ENCODE results near the gene FAAH. TPM values are rescaled to one million over a fixed set of nuclear protein-coding genes. Genes with fewer than 3 reads are reported as not detected.
A peak's percentile ranks its signal among the peaks of the same experiment; 100 is the strongest.

Gene FAAH
- total RNA-seq, 2 experiments from 2014 or later: 21.9 to 25.4 TPM

GRCh38 chr1:46442317-46443161 lies 48.4 kb downstream of the FAAH start:
- H3K4me1 ChIP-seq (ENCODE audit: insufficient read depth, low read length, poor library complexity, severe bottlenecking): peaks cover 4% of the 10 kb centered on the region
- ChIA-PET CTCF (ENCODE audit: unreplicated experiment) (interaction anchor here (1.0 to 1.1 kb wide), 2 partner anchors 9 to 24 kb away, joined by 3 to 4 read pairs; no protein-coding TSS in a partner anchor), POLR2A (no interaction called here)
- H3K36me3 ChIP-seq (ENCODE audit: insufficient read depth, low read length): no peaks in the 10 kb centered on the region
- H3K9me3 ChIP-seq (ENCODE audit: low read length): no peaks in the 10 kb centered on the region
- H3K79me2 ChIP-seq (ENCODE audit: insufficient read depth, low read depth, low read length): no peaks in the 10 kb centered on the region
- H3K4me3 ChIP-seq (ENCODE audit: low read depth, low read length, poor library complexity, severe bottlenecking): no peak overlapping the region
- H2AFZ ChIP-seq (ENCODE audit: low read length): no peak overlapping the region
- intact Hi-C loops (cut with micrococcal nuclease; ENCODE audit: unreplicated experiment): loop anchor here (1.0 kb wide), 1 partner anchor 86 kb away; no protein-coding TSS in a partner anchor
- H3K27ac ChIP-seq (ENCODE audit: low read depth, low read length, poor library complexity, severe bottlenecking): no peak overlapping the region
- DNase-seq (ENCODE audit: low spot score): peak; percentile 70
- TF ChIP-seq EZH2phosphoT487 (IDR thresholded peaks at IDR 0.05; ENCODE audit: borderline replicate concordance, low read depth, low read length) (no peak), CTCF (conservative IDR thresholded peaks at IDR 0.05; ENCODE audit: low read length) (peak; percentile 89)
- no peaks in the 10 kb centered on the region for H4K20me1 ChIP-seq (ENCODE audit: insufficient read depth, low read length)
- no TSS peak for BruUV-seq (replicated peaks)
- peak overlapping the region; percentile 38; the same call in 1 of the 2 replicates for H3K4me2 ChIP-seq (ENCODE audit: low read length)
- H3K9me2 ChIP-seq (ENCODE audit: insufficient read depth, low read length): no peaks in the 10 kb centered on the region

GRCh38 chr1:46444466-46444865 lies 50.3 kb downstream of the FAAH start:
- Histone ChIP-seq H3K36me3 (ENCODE audit: insufficient read depth, low read length) (no peaks in the 10 kb centered on the region), H3K79me2 (ENCODE audit: insufficient read depth, low read depth, low read length) (no peaks in the 10 kb centered on the region), H3K4me3 (ENCODE audit: low read depth, low read length, poor library complexity, severe bottlenecking) (no peak overlapping the region), H3K4me2 (ENCODE audit: low read length) (no peak overlapping the region), H3K27ac (ENCODE audit: low read depth, low read length, poor library complexity, severe bottlenecking) (no peak overlapping the region), H3K4me1 (ENCODE audit: insufficient read depth, low read length, poor library complexity, severe bottlenecking) (peaks cover 4% of the 10 kb centered on the region), H3K9me3 (ENCODE audit: low read length) (no peaks in the 10 kb centered on the region), H3K9me2 (ENCODE audit: insufficient read depth, low read length) (no peaks in the 10 kb centered on the region), H2AFZ (ENCODE audit: low read length) (no peak overlapping the region), H4K20me1 (ENCODE audit: insufficient read depth, low read length) (no peaks in the 10 kb centered on the region)
- ChIA-PET POLR2A (no interaction called here), CTCF (ENCODE audit: unreplicated experiment) (no interaction called here)
- DNase-seq (ENCODE audit: low spot score): no peak
- no peak for TF ChIP-seq CTCF (conservative IDR thresholded peaks at IDR 0.05; ENCODE audit: low read length)
- TF ChIP-seq EZH2phosphoT487 (IDR thresholded peaks at IDR 0.05; ENCODE audit: borderline replicate concordance, low read depth, low read length): no peak
- BruUV-seq (replicated peaks): no TSS peak
- intact Hi-C loops (cut with micrococcal nuclease; ENCODE audit: unreplicated experiment): no loop called here

- H3K9me3 ChIP-seq (ENCODE audit: low read length): no peaks in the 10 kb centered on the region
- BruUV-seq (replicated peaks): no TSS peak
- ChIA-PET POLR2A (no interaction called here), CTCF (ENCODE audit: unreplicated experiment) (no interaction called here)
- no peaks in the 10 kb centered on the region for H3K9me2 ChIP-seq (ENCODE audit: insufficient read depth, low read length)
- no peak overlapping the region for H3K27ac ChIP-seq (ENCODE audit: low read depth, low read length, poor library complexity, severe bottlenecking)
- no peak overlapping the region for H3K4me2 ChIP-seq (ENCODE audit: low read length)
- DNase-seq (ENCODE audit: low spot score): no peak
- H4K20me1 ChIP-seq (ENCODE audit: insufficient read depth, low read length): no peaks in the 10 kb centered on the region
- intact Hi-C loops (cut with micrococcal nuclease; ENCODE audit: unreplicated experiment): loop anchor here (2.0 to 5.0 kb wide), 2 partner anchors 31 to 281 kb away; no protein-coding TSS in a partner anchor
- peaks cover 4% of the 10 kb centered on the region for H3K4me1 ChIP-seq (ENCODE audit: insufficient read depth, low read length, poor library complexity, severe bottlenecking)
- H2AFZ ChIP-seq (ENCODE audit: low read length): no peak overlapping the region
- no peak overlapping the region for H3K4me3 ChIP-seq (ENCODE audit: low read depth, low read length, poor library complexity, severe bottlenecking)
- H3K79me2 ChIP-seq (ENCODE audit: insufficient read depth, low read depth, low read length): no peaks in the 10 kb centered on the region
- no peaks in the 10 kb centered on the region for H3K36me3 ChIP-seq (ENCODE audit: insufficient read depth, low read length)
- TF ChIP-seq EZH2phosphoT487 (IDR thresholded peaks at IDR 0.05; ENCODE audit: borderline replicate concordance, low read depth, low read length) (no peak), CTCF (conservative IDR thresholded peaks at IDR 0.05; ENCODE audit: low read length) (0 out of 2 replicates have a peak, but pooled peaks have one; percentile 22)
Observed at GRCh38 chr1:46445773-46446256, 51.7 kb downstream of the FAAH start.

Measured in OCI-LY7 (cell line).